Activated CD4-positive, alpha-beta memory T cell treated with anti-CD3 and anti-CD28 coated beads, Interleukin-2, amount 10 ng/mL, durations not matched to agents 7 days and 5 days (primary cell): Measurements from ENCODE around the gene ARGFX. TPM values are rescaled to one million over a fixed set of nuclear protein-coding genes. Genes with fewer than 3 reads are reported as not detected.
"Not testable (repeated sequence)": the region's sequence is repeated elsewhere in the genome, so short reads cannot be mapped to it uniquely, and the experiment has no call there.

ENCODE experiments used
- CTCF ChIA-PET: fragments of 350-600 bp; sonication (Branson Sonifier 250); formaldehyde crosslinking; loops from one replicate; lab custom pipeline; 2021; ENCODE audit warnings: antibody characterized with exemption, inconsistent platforms; lab: Charles Lee
- POLR2A ChIA-PET: fragments of 350-600 bp; sonication (Branson Sonifier 250); formaldehyde crosslinking; loops from one replicate; lab custom pipeline; 2021; ENCODE audit warnings: antibody characterized with exemption; lab: Charles Lee
- DNase-seq: peaks from one replicate; pipeline ENCODE4 v3.0.0-alpha.2; 2020
- H3K27ac Mint-ChIP-seq: one replicate; pipeline ENCODE4 v1.8.0; 2021; ENCODE audit warnings: mild to moderate bottlenecking, mixed read lengths
- H3K27me3 Mint-ChIP-seq: one replicate; pipeline ENCODE4 v1.8.0; 2021; ENCODE audit warnings: mixed read lengths
- H3K36me3 Mint-ChIP-seq: one replicate; pipeline ENCODE4 v1.8.0; 2021; ENCODE audit warnings: low read depth, mixed read lengths
- H3K4me1 Mint-ChIP-seq: one replicate; pipeline ENCODE4 v1.8.0; 2021; ENCODE audit warnings: mixed read lengths
- H3K4me3 Mint-ChIP-seq: one replicate; pipeline ENCODE4 v1.8.0; 2021; ENCODE audit warnings: mild to moderate bottlenecking, mixed read lengths
- H3K9me3 Mint-ChIP-seq: one replicate; pipeline ENCODE4 v1.8.0; 2021; ENCODE audit warnings: mixed read lengths
- total RNA-seq, 2 experiments: library from RNA; stranded (reverse); gene quantifications; one replicate each; pipeline ENCODE4 v1.2.3, GENCODE V29; 2021

The ARGFX gene
- total RNA-seq, 2 experiments from 2014 or later = not detected

- CTCF ChIA-PET = no interaction called here
- H3K4me1 Mint-ChIP-seq = no peaks in the 10 kb centered on the region
- POLR2A ChIA-PET = no interaction called here
- no peaks in the 10 kb centered on the region for H3K9me3 Mint-ChIP-seq
- H3K4me3 Mint-ChIP-seq = no peak overlapping the region
- no peak overlapping the region for H3K27ac Mint-ChIP-seq
- DNase-seq = no peak
- no peaks in the 10 kb centered on the region for H3K36me3 Mint-ChIP-seq
- H3K27me3 Mint-ChIP-seq = no peaks in the 10 kb centered on the region
These were observed 976 bp upstream of the ARGFX start for GRCh38 chr3:121566773-121567172.

GRCh38 chr3:121574449-121574848 lies 6.7 kb downstream of the ARGFX start:
- Mint-ChIP-seq H3K4me1 (no peaks in the 10 kb centered on the region), H3K4me3 (no peak overlapping the region), H3K36me3 (no peaks in the 10 kb centered on the region), H3K27me3 (peaks cover 3% of the 10 kb centered on the region), H3K27ac (no peak overlapping the region), H3K9me3 (no peaks in the 10 kb centered on the region)
- DNase-seq = no peak
- ChIA-PET CTCF (interaction anchor here (0.7 kb wide), 1 partner anchor 27 kb away, joined by 4 read pairs; no protein-coding TSS in a partner anchor), POLR2A (no interaction called here)

DNA sequence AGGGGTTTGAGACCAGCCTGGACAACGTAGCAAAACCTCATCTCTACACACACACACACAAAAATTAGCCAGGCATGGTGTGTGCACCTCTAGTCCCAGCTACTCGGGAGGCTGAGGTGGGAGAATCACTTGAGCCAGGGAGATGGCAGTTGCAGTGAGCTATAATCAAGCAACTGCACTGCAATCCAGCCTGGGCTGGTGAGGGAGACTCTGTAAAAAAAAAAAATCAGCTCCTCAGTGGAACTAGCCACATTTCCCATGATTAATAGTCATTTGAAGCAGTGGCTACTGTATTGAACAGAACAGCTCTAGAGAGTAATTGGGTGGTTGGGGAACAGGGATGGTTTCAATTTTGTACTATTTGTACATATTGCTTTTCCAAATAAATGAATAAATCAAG lies 13.9 kb downstream of the ARGFX start:
- no peak overlapping the region for H3K27ac Mint-ChIP-seq
- H3K36me3 Mint-ChIP-seq = no peaks in the 10 kb centered on the region
- no peaks in the 10 kb centered on the region for H3K9me3 Mint-ChIP-seq
- POLR2A ChIA-PET = no interaction called here
- CTCF ChIA-PET = no interaction called here
- peaks cover 17% of the 10 kb centered on the region for H3K27me3 Mint-ChIP-seq
- H3K4me1 Mint-ChIP-seq = no peaks in the 10 kb centered on the region
- H3K4me3 Mint-ChIP-seq = no peak overlapping the region
- DNase-seq = no peak

- POLR2A ChIA-PET = no interaction called here
- DNase-seq = no peak
- CTCF ChIA-PET = no interaction called here
- H3K4me1 Mint-ChIP-seq = no peaks in the 10 kb centered on the region
- H3K27ac Mint-ChIP-seq = no peak overlapping the region
- H3K27me3 Mint-ChIP-seq = peaks cover 18% of the 10 kb centered on the region
- H3K9me3 Mint-ChIP-seq = no peaks in the 10 kb centered on the region
- no peaks in the 10 kb centered on the region for H3K36me3 Mint-ChIP-seq
- no peak overlapping the region for H3K4me3 Mint-ChIP-seq
These were observed 16.7 kb downstream of the ARGFX start for GRCh38 chr3:121584418-121584817.

- CTCF ChIA-PET = no interaction called here
- H3K9me3 Mint-ChIP-seq = no peaks in the 10 kb centered on the region
- DNase-seq = no peak
- H3K36me3 Mint-ChIP-seq = no peaks in the 10 kb centered on the region
- no peaks in the 10 kb centered on the region for H3K4me1 Mint-ChIP-seq
- H3K27me3 Mint-ChIP-seq = peaks cover 13% of the 10 kb centered on the region
- no peak within 1 kb of the TSS for H3K4me3 Mint-ChIP-seq
- POLR2A ChIA-PET = interaction anchor here (0.6 kb wide), 1 partner anchor 33 kb away, joined by 3 read pairs; no protein-coding TSS in a partner anchor
- H3K27ac Mint-ChIP-seq = no peak within 1 kb of the TSS
These were observed 25.3 kb downstream of the ARGFX start, which contains the start of gene FBXO40 for GRCh38 chr3:121592856-121593702. TSS of gene FBXO40 (plus strand) at chr3:121593379. CDS start at chr3:121620576, 27,197 bp downstream.

GRCh38 chr3:121593806-121594205 lies 26.1 kb downstream of the ARGFX start:
- POLR2A ChIA-PET, H3K4me1 Mint-ChIP-seq, H3K27ac Mint-ChIP-seq, DNase-seq, H3K36me3 Mint-ChIP-seq, H3K9me3 Mint-ChIP-seq, H3K4me3 Mint-ChIP-seq: not testable (repeated sequence)
- CTCF ChIA-PET = interaction anchor here (0.6 kb wide), 1 partner anchor 38 kb away, joined by 3 read pairs; no protein-coding TSS in a partner anchor
- H3K27me3 Mint-ChIP-seq = peaks cover 13% of the 10 kb centered on the region

GRCh38 chr3:121594850-121595249 lies 27.1 kb downstream of the ARGFX start:
- Mint-ChIP-seq H3K9me3 (no peaks in the 10 kb centered on the region), H3K27ac (no peak overlapping the region), H3K27me3 (peaks cover 13% of the 10 kb centered on the region), H3K4me3 (no peak overlapping the region), H3K4me1 (no peaks in the 10 kb centered on the region), H3K36me3 (no peaks in the 10 kb centered on the region)
- POLR2A ChIA-PET = no interaction called here
- CTCF ChIA-PET = no interaction called here
- DNase-seq = no peak

DNA sequence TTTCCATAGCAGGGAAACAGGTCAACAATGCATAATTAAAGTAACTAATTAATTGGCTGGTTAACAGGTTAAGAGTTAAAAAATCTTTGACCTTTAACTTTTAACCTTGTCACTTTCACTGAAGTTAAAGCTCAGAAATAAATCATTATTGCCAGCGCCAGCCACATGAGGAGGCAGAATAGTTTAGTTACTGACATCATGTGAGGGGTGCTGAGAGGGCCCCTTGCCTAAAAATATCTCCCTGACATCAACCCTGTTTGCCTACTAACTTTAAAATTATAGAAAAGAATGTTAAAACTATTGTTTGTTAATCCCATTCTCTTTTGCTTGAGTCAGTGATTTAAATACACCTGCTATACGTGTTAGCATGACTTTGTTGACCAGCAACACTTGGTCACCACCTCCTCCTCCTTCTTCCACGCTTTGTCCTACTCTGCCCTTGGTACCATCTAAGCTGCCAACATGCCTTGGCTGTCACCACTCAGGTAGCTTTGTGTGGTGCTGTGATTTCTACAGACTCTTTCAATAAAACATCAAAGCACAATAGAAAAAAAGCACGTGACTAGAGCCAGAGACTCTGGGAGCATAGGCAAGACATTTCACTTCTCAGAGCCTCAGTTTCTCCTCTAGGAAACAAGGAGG lies 28.1 kb downstream of the ARGFX start:
- no peak overlapping the region for H3K27ac Mint-ChIP-seq
- H3K4me3 Mint-ChIP-seq = no peak overlapping the region
- no peaks in the 10 kb centered on the region for H3K4me1 Mint-ChIP-seq
- H3K36me3 Mint-ChIP-seq = no peaks in the 10 kb centered on the region
- H3K9me3 Mint-ChIP-seq = no peaks in the 10 kb centered on the region
- peaks cover 10% of the 10 kb centered on the region for H3K27me3 Mint-ChIP-seq
- CTCF ChIA-PET = no interaction called here
- POLR2A ChIA-PET = no interaction called here
- no peak for DNase-seq

DNA sequence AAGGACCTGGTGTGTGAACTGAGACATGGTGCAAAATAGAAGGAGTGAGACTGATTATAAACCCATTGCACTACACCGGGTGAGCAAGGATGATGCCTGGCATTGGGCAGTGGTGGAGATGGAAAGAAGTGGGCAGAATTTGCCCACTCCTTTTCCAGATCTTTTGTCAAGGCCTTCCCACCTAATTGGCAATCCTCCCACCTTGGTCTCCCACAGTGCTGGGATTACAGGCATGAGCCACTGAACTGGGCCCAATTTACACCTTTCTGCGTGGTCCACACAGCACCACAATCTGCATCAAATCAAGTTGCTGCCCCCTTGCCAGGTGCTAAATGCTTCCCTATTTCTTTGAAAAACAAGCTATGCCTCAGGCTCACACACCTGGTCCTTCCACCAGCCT lies 30.8 kb downstream of the ARGFX start:
- CTCF ChIA-PET = interaction anchor here (1.2 kb wide), 1 partner anchor 35 kb away, joined by 3 read pairs; no protein-coding TSS in a partner anchor
- Mint-ChIP-seq H3K4me3 (no peak overlapping the region), H3K27ac (no peak overlapping the region)

DNA sequence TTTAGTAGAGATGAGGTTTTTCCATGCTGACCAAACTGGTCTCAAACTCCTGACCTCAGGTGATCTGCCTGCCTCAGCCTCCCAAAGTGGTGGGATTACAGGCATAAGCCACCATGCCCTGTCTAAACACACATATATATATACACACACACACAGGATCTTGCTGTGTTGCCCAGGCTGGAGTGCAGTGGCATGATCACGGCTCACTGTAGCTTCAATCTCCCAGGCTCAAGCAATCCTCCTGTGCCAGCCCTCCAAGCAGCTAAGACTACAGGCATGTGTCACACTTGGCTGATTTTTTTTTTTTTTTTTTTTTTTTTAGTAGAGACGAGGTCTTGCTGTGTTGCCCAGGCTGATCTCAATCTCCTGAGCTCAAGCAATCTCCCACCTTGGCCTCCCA lies 32.2 kb downstream of the ARGFX start:
- H3K9me3 Mint-ChIP-seq, H3K27me3 Mint-ChIP-seq, DNase-seq, H3K4me1 Mint-ChIP-seq, H3K4me3 Mint-ChIP-seq, H3K36me3 Mint-ChIP-seq, H3K27ac Mint-ChIP-seq, POLR2A ChIA-PET: not testable (repeated sequence)
- CTCF ChIA-PET = interaction anchor here (0.7 kb wide), 1 partner anchor 527 kb away, joined by 3 read pairs; no protein-coding TSS in a partner anchor

More for the DNA sequence above, 30.8 kb downstream of the ARGFX start:
- DNase-seq = no peak
- Mint-ChIP-seq H3K9me3 (no peaks in the 10 kb centered on the region), H3K36me3 (no peaks in the 10 kb centered on the region), H3K4me1 (no peaks in the 10 kb centered on the region), H3K27me3 (peaks cover 2% of the 10 kb centered on the region)
- POLR2A ChIA-PET = no interaction called here

GRCh38 chr3:121601212-121601812 lies 33.6 kb downstream of the ARGFX start:
- CTCF ChIA-PET = no interaction called here

DNA sequence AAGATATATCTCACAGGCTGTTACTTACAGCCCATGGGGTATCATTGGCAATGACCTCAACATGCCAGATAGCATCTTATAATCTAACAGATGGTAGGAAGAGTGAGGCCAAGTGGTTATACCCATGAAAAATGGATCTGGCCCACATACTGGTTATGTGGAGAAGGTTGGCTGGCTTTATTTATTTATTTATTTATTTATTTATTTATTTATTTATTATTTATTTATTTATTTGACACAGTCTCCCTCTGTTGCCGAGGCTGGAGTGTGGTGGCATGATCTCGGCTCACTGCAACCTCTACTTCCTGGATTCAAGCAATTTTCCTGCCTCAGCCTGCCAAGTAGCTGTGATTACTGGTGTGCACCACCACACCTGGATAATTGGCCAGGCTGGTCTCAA lies 37.0 kb downstream of the ARGFX start:
- H3K4me3 Mint-ChIP-seq = no peak overlapping the region
- H3K27me3 Mint-ChIP-seq = peaks cover 2% of the 10 kb centered on the region
- H3K9me3 Mint-ChIP-seq = no peaks in the 10 kb centered on the region
- no peaks in the 10 kb centered on the region for H3K36me3 Mint-ChIP-seq
- H3K27ac Mint-ChIP-seq = no peak overlapping the region
- ChIA-PET POLR2A (no interaction called here), CTCF (no interaction called here)
- no peak for DNase-seq
- H3K4me1 Mint-ChIP-seq = no peaks in the 10 kb centered on the region

More at GRCh38 chr3:121601212-121601812, 33.6 kb downstream of the ARGFX start:
- H3K4me3 Mint-ChIP-seq = no peak overlapping the region
- no peak overlapping the region for H3K27ac Mint-ChIP-seq
- H3K27me3 Mint-ChIP-seq = peaks cover 2% of the 10 kb centered on the region
- no peaks in the 10 kb centered on the region for H3K36me3 Mint-ChIP-seq
- H3K4me1 Mint-ChIP-seq = no peaks in the 10 kb centered on the region
- no peaks in the 10 kb centered on the region for H3K9me3 Mint-ChIP-seq
- DNase-seq = no peak
- POLR2A ChIA-PET = no interaction called here

GRCh38 chr3:121606106-121606505 lies 38.4 kb downstream of the ARGFX start:
- no peak overlapping the region for H3K27ac Mint-ChIP-seq
- no peaks in the 10 kb centered on the region for H3K4me1 Mint-ChIP-seq
- H3K9me3 Mint-ChIP-seq = no peaks in the 10 kb centered on the region
- DNase-seq = no peak
- H3K4me3 Mint-ChIP-seq = no peak overlapping the region
- CTCF ChIA-PET = no interaction called here
- peaks cover under 1% of the 10 kb centered on the region for H3K27me3 Mint-ChIP-seq
- H3K36me3 Mint-ChIP-seq = no peaks in the 10 kb centered on the region
- POLR2A ChIA-PET = no interaction called here
